Rectal smooth muscle tissue (tissue), 1 donor: ENCODE data around the gene TMEM212.
"Not testable (repeated sequence)": the region's sequence is repeated elsewhere in the genome, so short reads cannot be mapped to it uniquely, and the experiment has no call there.

Source experiments
- H3K27ac ChIP-seq: one replicate; pipeline ENCODE4 v1.7.0; 2013; ENCODE audit warnings: low read depth, low read length, inconsistent platforms
- H3K27me3 ChIP-seq: one replicate; pipeline ENCODE4 v1.7.0; 2013; ENCODE audit warnings: low read length; ENCODE audit not compliant: control insufficient read depth, insufficient read depth
- H3K36me3 ChIP-seq: one replicate; pipeline ENCODE4 v1.7.0; 2013; ENCODE audit warnings: low read length; ENCODE audit not compliant: control insufficient read depth, insufficient read depth
- H3K4me1 ChIP-seq: one replicate; pipeline ENCODE4 v1.7.0; 2013; ENCODE audit warnings: low read length; ENCODE audit not compliant: control insufficient read depth, insufficient read depth
- H3K4me3 ChIP-seq: one replicate; pipeline ENCODE4 v1.7.0; 2013; ENCODE audit warnings: low read length
- H3K9ac ChIP-seq: one replicate; pipeline ENCODE4 v1.7.0; 2013; ENCODE audit warnings: low read length

TMEM212 gene

DNA sequence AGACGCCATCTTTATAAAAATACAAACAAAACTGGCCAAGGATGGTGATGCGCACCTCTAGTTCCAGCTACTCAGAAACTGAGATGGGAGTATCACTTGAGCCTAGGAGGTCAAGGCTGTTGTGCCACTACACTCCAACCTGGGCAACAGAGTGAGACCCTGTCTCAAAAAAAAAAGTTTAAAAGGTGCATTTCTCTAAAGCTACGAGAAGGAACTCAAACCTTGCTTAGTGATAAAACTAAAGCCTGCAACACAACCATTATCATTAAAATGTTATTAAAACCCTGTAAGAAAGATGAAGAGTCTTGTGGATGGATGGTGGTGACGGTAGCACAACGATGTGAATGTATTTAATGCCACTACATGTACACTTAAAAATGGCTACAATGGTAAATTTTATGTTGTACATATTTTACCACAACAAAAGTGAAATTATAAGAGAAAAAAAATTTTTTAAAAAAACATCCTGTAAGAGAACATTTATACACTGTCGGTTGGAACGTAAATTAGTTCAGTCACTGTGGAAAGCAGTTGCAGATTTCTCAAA is 35.9 kb upstream of the TMEM212 start:
- H3K9ac ChIP-seq: no peak overlapping the region
- H3K4me1 ChIP-seq: peaks cover 3% of the 10 kb centered on the region
- no peak overlapping the region for H3K27ac ChIP-seq
- no peaks in the 10 kb centered on the region for H3K36me3 ChIP-seq
- H3K27me3 ChIP-seq: no peaks in the 10 kb centered on the region
- H3K4me3 ChIP-seq: no peak overlapping the region

DNA sequence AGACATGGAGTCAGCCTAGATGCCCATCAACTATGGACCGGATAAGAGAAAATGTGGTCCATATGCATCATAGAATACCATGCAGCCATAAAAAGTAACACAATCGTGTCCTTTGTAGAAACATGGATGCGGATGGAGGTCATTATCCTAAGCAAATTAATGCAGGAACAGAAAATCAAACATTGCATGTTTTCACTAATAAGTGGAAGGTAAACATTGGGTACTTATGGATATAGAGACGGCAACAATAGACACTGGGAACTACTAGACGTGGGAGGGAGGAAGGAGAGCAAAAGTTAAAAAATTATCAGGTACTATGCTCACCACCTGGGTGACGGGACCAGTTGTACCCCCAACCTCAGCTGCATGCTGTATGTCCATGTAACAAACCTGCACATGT is 35.3 kb upstream of the TMEM212 start:
- Histone ChIP-seq H3K27me3 (no peaks in the 10 kb centered on the region), H3K36me3 (no peaks in the 10 kb centered on the region), H3K4me3 (no peak overlapping the region), H3K4me1 (peaks cover 3% of the 10 kb centered on the region), H3K9ac (no peak overlapping the region), H3K27ac (no peak overlapping the region)

DNA sequence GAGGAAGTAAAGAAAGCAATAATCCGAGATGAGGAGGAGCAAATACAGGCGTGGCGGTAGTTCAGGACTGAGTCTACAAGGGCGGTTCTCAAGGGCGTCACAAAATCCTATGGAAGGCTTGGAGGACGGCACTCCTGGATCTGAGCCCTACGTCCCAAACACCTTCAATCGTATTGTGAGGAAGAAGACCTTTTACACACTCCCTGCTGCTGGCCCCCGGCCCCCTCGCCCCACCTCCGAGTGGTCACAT is 33.6 kb upstream of the TMEM212 start:
- H3K4me1 ChIP-seq: peaks cover 3% of the 10 kb centered on the region
- peak overlapping the region; percentile 76 for H3K27ac ChIP-seq
- H3K27me3 ChIP-seq: no peaks in the 10 kb centered on the region
- no peaks in the 10 kb centered on the region for H3K36me3 ChIP-seq
- H3K9ac ChIP-seq: peak overlapping the region; percentile 6
- peak overlapping the region; percentile 81 for H3K4me3 ChIP-seq

DNA sequence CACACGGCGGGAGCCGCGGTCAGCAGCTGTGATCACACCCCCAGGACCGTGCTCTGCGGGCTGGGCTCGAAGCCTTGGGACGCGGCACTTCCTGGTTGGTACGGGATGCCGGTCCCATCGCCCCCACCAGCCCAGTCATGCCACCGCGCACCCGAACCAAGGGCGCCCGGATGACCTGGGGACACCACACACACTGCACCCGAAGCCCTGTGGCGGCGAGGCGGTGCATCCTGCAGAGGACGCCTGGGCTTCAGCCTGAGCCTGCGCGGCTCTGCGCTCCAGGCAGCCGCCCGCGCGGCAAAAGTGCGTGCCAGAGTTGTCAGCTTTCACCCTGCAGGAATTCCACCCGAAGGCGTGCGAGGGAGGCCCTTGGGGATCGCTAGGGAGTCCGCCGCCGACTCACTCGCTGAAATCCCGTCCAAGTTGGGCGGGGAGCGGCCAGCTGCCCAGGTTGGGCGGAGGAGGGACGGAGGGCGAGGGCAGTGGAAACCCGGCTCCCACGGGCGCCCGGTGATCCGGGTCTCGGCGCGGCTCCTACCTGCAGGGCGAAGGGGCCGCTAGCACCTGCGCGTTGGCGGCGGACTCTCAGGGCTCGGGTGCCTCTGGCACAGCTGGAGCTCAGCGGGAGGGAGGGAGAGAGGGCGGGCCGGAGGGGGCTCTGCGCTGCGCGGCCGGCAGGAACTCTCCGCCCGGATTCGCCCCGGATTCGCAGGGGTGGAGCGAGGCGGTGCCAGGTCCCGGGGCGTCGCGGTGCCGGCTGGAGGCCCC is 33.1 kb upstream of the TMEM212 start, which contains the start of gene PLD1:
Gene PLD1 (minus strand): TSS at position 623 of the 768 bp plus-strand sequence. CDS start 72,432 bp downstream, outside the sequence.
- H3K36me3 ChIP-seq: no peaks in the 10 kb centered on the region

DNA sequence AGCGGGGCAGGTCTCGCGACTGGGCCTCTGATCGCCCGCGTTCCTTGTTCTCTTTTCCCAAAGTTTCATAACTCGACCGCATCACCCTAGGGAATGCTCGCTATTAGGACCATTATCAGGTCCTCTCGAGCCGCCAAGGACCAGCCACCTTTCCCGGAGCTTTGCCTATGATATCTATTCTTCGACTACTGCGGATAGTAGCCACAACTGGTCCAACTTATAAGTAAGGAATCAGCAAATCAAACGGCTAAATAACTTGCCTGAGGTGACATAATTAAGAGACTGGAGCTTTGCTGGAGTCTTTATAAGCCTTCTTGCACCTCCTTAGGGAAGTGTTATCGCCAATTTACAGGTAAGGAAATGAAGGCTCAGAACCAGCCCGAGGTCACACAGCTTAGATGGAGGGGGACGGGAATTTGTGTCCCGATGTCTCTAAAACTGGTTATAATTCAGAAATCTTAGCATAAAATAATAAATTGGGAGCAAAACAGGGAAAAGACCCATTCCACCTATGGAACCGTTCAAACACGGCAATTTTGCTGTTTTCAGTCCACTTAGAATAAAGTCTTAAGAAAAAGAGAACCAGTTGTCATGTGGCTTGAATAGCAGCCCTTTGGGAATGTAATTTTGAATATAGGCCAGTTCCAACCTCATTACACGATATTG is 32.4 kb upstream of the TMEM212 start:
- Histone ChIP-seq H3K36me3 (no peaks in the 10 kb centered on the region), H3K27me3 (no peaks in the 10 kb centered on the region), H3K4me3 (peak overlapping the region; percentile 81), H3K4me1 (no peaks in the 10 kb centered on the region), H3K27ac (peak overlapping the region; percentile 76), H3K9ac (peak overlapping the region; percentile 24)

More for the DNA sequence above, 33.1 kb upstream of the TMEM212 start, which contains the start of gene PLD1:
- Histone ChIP-seq H3K27ac (peak within 1 kb of the TSS; percentile 76), H3K27me3 (no peaks in the 10 kb centered on the region), H3K9ac (peak within 1 kb of the TSS; percentile 72), H3K4me3 (peak within 1 kb of the TSS; percentile 81), H3K4me1 (peaks cover 3% of the 10 kb centered on the region)

DNA sequence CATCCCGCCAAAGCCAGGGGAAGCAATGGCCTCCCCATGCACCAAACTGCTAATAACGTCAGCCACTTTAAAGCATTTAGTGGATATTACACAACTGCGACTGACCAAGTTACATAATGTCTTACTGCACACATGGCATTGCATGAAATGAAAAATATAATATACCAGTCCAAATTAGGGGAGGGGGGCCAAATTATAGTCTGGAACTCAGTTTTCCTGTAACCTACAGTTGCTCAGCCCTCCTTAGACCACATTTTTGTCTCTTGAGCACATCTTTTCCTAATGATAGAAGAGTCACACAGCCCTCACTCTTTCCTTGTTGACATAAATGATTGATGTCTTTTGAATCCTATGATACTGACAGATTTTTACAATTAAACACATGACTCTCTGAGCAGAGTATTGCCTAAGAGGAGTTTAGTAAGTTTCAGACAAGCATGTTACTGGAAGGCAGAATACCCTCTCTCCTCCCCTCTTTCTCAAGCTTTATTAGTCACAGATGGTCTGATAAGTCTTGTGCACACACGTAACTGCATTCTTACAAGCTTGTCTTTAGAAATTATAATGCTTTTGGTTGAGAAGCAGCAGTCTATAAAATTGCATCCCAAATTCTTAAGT is 31.7 kb upstream of the TMEM212 start:
- H3K27ac ChIP-seq: peak overlapping the region; percentile 76
- peak overlapping the region; percentile 24 for H3K9ac ChIP-seq
- no peaks in the 10 kb centered on the region for H3K4me1 ChIP-seq
- no peaks in the 10 kb centered on the region for H3K27me3 ChIP-seq
- H3K4me3 ChIP-seq: peak overlapping the region; percentile 81
- no peaks in the 10 kb centered on the region for H3K36me3 ChIP-seq

DNA sequence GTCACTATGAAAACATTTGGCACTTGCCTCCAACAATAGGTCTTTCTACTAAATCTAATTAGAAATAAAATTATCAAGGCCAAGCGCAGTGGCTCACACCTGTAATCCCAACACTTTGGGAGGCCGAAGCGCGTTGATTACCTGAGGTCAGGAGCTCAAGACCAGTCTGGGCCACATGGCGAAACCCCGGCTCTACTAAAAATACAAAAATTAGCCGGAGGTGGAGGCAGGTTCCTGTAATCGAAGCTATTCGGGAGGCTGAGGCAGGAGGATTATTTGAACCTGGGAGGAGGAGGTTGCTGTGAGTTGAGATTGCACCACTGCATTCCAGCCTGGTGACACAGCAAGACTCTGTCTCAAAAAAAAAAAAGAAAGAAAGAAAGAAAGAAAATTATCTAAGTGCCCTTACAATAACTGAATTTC is 31.2 kb upstream of the TMEM212 start:
- H3K27me3 ChIP-seq: no peaks in the 10 kb centered on the region

DNA sequence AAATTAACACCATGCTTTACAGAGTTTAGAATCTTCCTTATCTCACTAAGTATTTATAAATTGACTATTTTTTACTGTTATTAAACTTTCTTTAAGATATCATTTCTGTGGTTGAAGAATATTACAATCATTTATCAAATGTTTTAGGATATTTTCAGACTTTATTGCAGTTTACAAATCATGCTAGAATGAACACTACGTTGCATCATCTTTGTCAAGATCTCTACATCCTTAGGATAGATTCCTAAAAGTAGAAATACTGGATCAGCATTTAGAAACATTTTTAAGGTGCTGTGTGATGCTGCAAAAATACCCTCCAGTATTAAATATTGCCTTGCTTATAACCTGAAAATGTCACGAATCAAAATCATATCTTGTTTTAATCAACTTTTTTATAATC is 30.3 kb upstream of the TMEM212 start:
- Histone ChIP-seq H3K9ac (no peak overlapping the region), H3K4me1 (no peaks in the 10 kb centered on the region), H3K27me3 (no peaks in the 10 kb centered on the region), H3K27ac (no peak overlapping the region), H3K4me3 (no peak overlapping the region), H3K36me3 (no peaks in the 10 kb centered on the region)

More for the DNA sequence above, 31.2 kb upstream of the TMEM212 start:
- H3K36me3 ChIP-seq: no peaks in the 10 kb centered on the region
- H3K27ac ChIP-seq: no peak overlapping the region
- no peak overlapping the region for H3K4me3 ChIP-seq
- H3K4me1 ChIP-seq: no peaks in the 10 kb centered on the region
- no peak overlapping the region for H3K9ac ChIP-seq

DNA sequence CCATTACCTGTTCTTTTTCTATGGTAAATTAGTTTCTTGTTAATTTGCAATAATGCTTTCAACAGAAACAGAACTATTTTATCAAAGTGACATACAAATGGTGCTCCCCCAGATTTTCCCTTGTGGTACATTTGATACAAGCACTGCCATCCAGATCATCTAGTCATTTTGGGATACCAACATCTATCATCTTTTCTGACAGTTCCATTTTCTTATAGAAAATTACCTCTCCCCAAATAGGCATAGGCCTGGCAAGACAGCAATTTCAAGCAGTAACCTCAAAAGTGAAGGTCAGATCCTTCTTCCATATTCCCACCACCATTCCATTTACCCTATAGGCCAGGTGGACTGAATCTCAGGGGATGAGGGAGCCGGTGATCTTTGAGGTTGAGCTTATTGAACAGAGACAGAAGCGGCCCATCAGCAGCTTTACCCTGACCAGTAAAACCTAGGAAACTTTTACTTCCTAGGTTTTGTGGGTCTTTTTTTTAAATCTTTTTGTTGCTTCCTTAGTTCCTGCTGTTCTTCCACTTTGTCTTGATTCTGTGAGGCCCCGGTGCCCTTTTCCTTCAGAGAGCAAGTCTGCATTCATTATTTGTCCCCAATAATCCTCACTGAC is 29.8 kb upstream of the TMEM212 start:
- Histone ChIP-seq H3K4me1 (no peaks in the 10 kb centered on the region), H3K27ac (no peak overlapping the region), H3K9ac (no peak overlapping the region), H3K27me3 (no peaks in the 10 kb centered on the region), H3K4me3 (no peak overlapping the region), H3K36me3 (no peaks in the 10 kb centered on the region)

DNA sequence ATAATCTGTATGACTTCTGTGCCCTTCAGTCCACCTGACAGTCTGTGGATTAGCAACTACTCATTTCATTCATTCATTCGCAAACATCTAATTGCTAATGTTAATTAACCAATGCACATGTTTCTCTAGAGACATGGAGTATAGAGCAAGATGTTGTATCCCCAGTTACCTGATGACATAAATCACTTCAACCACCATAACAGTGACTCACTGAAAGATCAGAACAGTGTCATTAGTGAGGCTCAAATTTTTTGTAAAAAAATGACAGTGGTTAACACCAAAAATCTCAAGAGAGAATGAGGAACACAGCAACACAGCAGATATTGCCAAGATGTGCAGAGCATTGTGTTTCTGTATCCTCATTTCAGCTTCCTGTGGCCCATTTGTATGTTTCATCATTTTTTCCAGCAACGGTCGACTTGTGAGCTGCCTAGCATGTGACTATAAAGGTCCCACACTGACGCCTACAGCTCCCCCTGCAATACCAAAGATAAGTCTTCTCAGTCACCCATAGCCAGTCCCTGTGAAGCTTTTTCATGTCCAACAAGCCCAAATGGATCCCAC is 29.2 kb upstream of the TMEM212 start:
- Histone ChIP-seq H3K36me3 (no peaks in the 10 kb centered on the region), H3K27ac (no peak overlapping the region), H3K4me3 (no peak overlapping the region), H3K4me1 (no peaks in the 10 kb centered on the region), H3K9ac (no peak overlapping the region), H3K27me3 (no peaks in the 10 kb centered on the region)

DNA sequence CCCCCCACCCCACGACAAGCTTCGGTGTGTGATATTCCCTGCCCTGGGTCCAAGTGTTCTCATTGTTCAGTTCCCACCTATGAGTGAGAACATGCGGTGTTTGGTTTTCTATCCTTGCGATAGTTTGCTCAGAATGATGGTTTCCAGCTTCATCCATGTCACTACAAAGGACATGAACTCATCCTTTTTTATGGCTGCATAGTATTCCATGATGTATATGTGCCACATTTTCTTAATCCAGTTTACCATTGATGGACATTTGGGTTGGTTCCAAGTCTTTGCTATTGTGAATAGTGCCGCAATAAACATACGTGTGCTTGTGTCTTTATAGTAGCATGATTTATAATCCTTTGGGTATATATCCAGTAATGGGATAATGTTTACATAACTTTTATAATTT is 28.5 kb upstream of the TMEM212 start:
- H3K9ac ChIP-seq, H3K27me3 ChIP-seq, H3K4me1 ChIP-seq, H3K27ac ChIP-seq, H3K36me3 ChIP-seq, H3K4me3 ChIP-seq: not testable (repeated sequence)
